Epidermal melanocyte (primary cell): Measurements from ENCODE around the gene SLC36A1.

Experiments
- DNase-seq: peaks from one replicate; pipeline ENCODE4 v3.0.0; 2011; ENCODE audit warnings: low spot score; ENCODE audit not compliant: insufficient read length

Gene SLC36A1

DNA sequence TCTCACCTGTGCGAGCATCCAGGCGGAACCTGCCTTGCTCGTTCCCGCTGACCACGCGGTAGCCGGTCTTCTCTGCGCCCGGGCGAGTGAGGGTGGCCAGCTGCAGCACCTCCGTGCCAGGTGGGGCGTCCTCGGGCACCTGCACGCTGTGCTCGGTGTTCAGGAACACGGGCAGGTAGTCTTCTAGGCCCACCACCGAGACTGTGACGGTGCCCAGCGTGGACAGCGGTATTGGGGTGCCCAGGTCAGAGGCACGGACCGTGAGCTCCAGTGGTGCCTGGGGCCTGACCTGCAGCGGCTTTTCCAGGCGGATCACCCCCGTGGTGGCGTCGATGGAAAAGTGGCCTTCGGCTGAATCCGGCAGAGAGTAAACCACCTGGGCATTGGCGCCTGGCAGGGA is 84.2 kb downstream of the SLC36A1 start:
- DNase-seq = no peak

DNA sequence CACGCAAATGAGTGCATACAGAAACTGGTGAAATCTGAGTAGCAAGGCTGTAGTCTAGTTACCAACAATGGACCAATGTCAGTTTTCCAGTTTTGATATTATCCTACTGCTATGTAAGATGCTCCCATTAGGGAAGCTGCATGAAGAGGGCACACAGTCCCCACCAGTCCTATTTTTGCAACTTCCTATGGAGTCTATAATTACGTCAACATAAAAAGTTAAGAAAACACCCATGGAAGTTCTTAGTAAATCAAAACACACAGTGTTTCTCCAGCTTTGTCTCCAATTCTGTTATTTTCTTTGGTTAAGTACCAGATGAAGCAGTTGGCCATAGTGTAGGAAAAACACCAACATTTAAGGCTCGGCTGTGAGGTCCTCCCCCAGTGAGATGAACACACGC is 85.0 kb downstream of the SLC36A1 start:
- no peak for DNase-seq

DNA sequence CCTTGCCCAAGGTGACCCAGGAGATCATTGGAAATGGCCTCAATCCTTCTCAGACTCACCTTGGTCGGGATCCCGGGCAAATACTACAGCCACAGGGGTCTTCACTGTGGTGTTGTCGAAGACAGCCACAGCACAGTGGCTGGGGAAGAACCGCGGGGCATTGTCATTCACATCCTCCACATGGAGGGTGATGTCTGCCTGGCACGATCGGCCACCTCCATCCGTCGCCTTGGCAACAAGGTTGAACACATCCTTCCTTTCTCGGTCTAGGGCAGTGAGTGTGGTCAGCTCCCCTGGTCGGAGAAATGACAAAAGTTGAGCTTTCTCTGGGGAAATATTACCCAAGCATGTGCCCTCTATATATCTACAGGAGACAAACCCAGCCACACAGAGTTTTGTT is 86.9 kb downstream of the SLC36A1 start:
- no peak for DNase-seq

DNA sequence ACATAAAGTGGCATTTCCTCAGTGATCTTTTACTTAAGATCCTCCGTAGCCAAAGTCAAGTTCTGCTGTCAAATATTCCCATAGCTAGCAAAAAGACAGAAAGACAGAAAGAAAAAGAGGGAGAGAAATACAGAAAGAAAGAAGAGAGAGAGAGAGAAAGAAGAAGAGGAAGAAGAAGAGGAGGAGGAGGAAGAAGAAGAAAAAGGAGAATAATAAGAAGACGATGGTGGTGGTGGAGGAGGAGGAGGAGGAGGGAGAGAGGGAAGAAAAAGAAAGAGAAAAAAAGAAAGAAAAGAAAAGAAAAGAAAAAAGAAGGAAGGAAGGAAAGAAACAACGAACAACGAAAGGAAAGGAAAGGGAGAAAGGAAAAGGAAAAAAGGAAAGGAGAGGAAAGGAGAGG is 89.6 kb downstream of the SLC36A1 start:
- DNase-seq = no peak

DNA sequence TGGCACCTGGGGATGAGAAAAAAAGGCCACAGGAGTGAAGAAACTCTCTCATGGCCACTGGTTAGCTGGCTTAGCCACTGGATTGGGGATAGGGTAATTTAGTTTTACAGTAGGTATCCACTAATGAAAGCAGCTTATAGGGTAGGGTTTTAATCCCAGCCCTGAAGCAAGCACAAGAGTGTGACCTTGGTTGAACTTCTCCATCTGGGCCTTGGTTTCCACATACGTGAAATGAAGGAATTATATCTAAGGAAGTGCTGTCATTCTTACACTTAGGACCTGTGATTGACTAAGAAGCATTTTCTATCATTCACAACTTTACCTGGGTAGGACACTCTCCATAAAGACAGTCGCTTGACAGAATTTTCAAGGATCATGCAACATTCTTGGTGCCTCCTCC is 94.2 kb downstream of the SLC36A1 start:
- no peak for DNase-seq
